MM.1S (cell line): ENCODE results near the gene LMBR1.

Source experiments
- DNase-seq: peaks from one replicate; pipeline ENCODE4 v3.0.0-alpha.2; 2015
- H2AFZ ChIP-seq: fragments of 300-600 bp; sonication (generic); 2 replicates; pipeline ENCODE4 v1.6.0; 2016; ENCODE audit warnings: antibody characterized with exemption, low read length
- H3F3A ChIP-seq: fragments of 300-600 bp; sonication (generic); 2 replicates; pipeline ENCODE4 v1.6.1; 2016; ENCODE audit warnings: mild to moderate bottlenecking, antibody characterized with exemption, low read length, moderate library complexity, mixed read lengths; ENCODE audit not compliant: insufficient read depth
- H3K27ac ChIP-seq: fragments of 300-600 bp; sonication (generic); 2 replicates; pipeline ENCODE4 v1.5.1; 2016; ENCODE audit warnings: mild to moderate bottlenecking, low read length
- H3K27me3 ChIP-seq: fragments of 300-600 bp; sonication (generic); replicated peaks from 2 replicates; pipeline ENCODE4 v1.6.0; 2016; ENCODE audit warnings: low read length; ENCODE audit not compliant: insufficient read depth
- H3K36me3 ChIP-seq: fragments of 300-600 bp; sonication (generic); replicated peaks from 2 replicates; pipeline ENCODE4 v1.6.1; 2016; ENCODE audit warnings: mild to moderate bottlenecking, low read length, mixed read lengths; ENCODE audit not compliant: insufficient read depth
- H3K4me1 ChIP-seq: fragments of 300-600 bp; sonication (generic); 2 replicates; pipeline ENCODE4 v1.6.1; 2016; ENCODE audit warnings: low read length, mixed read lengths
- H3K4me2 ChIP-seq: fragments of 300-600 bp; sonication (generic); 2 replicates; pipeline ENCODE4 v1.6.0; 2016; ENCODE audit warnings: low read depth, low read length
- H3K4me3 ChIP-seq: fragments of 300-600 bp; sonication (generic); 2 replicates; pipeline ENCODE4 v1.5.1; 2016; ENCODE audit warnings: low read length, mixed read lengths
- H3K79me2 ChIP-seq: fragments of 300-600 bp; sonication (generic); 2 replicates; pipeline ENCODE4 v1.6.1; 2016; ENCODE audit warnings: mixed run types, low read length, mixed read lengths
- H3K9ac ChIP-seq: fragments of 300-600 bp; sonication (generic); 2 replicates; pipeline ENCODE4 v1.6.1; 2016; ENCODE audit warnings: low read length, mixed read lengths
- H3K9me2 ChIP-seq: fragments of 300-600 bp; sonication (generic); replicated peaks from 2 replicates; pipeline ENCODE4 v1.6.1; 2016; ENCODE audit warnings: mild to moderate bottlenecking, low read length, mixed read lengths; ENCODE audit not compliant: insufficient read depth
- H3K9me3 ChIP-seq: fragments of 300-600 bp; sonication (generic); replicated peaks from 2 replicates; pipeline ENCODE4 v1.6.1; 2016; ENCODE audit warnings: mild to moderate bottlenecking, low read length, mixed read lengths; ENCODE audit not compliant: insufficient read depth
- H4K20me1 ChIP-seq: fragments of 300-600 bp; sonication (generic); 2 replicates; pipeline ENCODE4 v1.6.1; 2016; ENCODE audit warnings: mild to moderate bottlenecking, low read length, moderate library complexity, mixed read lengths; ENCODE audit not compliant: insufficient read depth
- EZH2 ChIP-seq: fragments of 300-600 bp; sonication (generic); optimal IDR thresholded peaks from 2 replicates; pipeline ENCODE3; 2017; ENCODE audit warnings: low read depth, mild to moderate bottlenecking, antibody characterized with exemption, low read length, mixed read lengths
- EZH2phosphoT487 ChIP-seq: fragments of 300-600 bp; sonication (generic); IDR thresholded peaks from 2 replicates; pipeline ENCODE4 v1.6.1; 2018; ENCODE audit warnings: antibody characterized with exemption, low read length
- TF ChIP-seq, protein P1 (sequence below): fragments of 300-600 bp; sonication (generic); IDR thresholded peaks from 2 replicates; pipeline ENCODE4 v1.5.1; 2016; ENCODE audit warnings: antibody characterized with exemption, low read length, mixed read lengths

The LMBR1 gene

DNA sequence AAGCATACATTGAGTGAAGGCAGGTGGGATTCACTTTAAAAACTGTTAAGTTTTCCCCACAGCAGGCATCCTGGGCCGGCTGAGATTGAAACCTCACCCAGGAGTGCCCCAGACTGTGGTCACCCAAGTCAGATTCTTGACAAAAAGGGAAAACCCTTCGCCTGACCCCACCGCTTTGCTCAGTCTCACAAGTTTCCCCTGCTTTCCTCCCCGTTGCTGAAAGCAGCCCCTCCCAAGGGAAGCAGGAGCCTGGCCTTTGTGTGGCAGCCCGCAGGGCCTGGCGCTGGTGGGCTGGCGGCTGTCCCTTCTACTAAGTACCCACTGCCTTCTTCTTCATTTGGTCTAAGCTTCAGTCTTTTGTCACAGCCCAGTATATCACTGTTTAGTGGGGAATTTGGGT lies 236.4 kb downstream of the LMBR1 start:
- H3K4me1 ChIP-seq = no peaks in the 10 kb centered on the region
- no peaks in the 10 kb centered on the region for H4K20me1 ChIP-seq
- no peaks in the 10 kb centered on the region for H3K27me3 ChIP-seq
- no peaks in the 10 kb centered on the region for H3K9me2 ChIP-seq
- H3K79me2 ChIP-seq = no peaks in the 10 kb centered on the region
- no peak overlapping the region for H3K9ac ChIP-seq
- TF ChIP-seq, protein P1, sequence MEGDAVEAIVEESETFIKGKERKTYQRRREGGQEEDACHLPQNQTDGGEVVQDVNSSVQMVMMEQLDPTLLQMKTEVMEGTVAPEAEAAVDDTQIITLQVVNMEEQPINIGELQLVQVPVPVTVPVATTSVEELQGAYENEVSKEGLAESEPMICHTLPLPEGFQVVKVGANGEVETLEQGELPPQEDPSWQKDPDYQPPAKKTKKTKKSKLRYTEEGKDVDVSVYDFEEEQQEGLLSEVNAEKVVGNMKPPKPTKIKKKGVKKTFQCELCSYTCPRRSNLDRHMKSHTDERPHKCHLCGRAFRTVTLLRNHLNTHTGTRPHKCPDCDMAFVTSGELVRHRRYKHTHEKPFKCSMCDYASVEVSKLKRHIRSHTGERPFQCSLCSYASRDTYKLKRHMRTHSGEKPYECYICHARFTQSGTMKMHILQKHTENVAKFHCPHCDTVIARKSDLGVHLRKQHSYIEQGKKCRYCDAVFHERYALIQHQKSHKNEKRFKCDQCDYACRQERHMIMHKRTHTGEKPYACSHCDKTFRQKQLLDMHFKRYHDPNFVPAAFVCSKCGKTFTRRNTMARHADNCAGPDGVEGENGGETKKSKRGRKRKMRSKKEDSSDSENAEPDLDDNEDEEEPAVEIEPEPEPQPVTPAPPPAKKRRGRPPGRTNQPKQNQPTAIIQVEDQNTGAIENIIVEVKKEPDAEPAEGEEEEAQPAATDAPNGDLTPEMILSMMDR = no peak
- TF ChIP-seq EZH2phosphoT487 = no peak
- TF ChIP-seq EZH2 = no peak
- H3K4me2 ChIP-seq = no peak overlapping the region
- H3K27ac ChIP-seq = no peak overlapping the region
- H3K4me3 ChIP-seq = no peak overlapping the region
- H3K9me3 ChIP-seq = no peaks in the 10 kb centered on the region
- H3K36me3 ChIP-seq = no peaks in the 10 kb centered on the region
- H3F3A ChIP-seq = no peaks in the 10 kb centered on the region
- no peak overlapping the region for H2AFZ ChIP-seq
- DNase-seq = no peak

DNA sequence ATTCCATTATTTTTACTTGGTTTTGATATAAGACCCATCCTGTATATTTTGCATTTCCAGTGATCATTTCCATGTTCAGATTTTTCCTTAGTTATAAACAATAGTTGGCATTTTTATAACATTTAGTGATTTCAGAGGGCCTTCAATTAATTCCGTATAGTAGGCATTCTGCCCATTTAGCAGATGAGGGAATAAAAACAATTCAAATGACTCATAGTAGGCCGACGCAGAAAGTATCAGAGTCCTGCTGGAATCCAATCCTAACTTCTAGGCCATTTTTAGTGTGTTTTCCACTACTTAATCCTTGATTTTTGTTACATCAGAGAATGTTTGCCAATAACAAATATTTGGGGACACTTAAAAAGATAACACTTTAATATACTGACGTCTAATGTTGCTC lies 237.0 kb downstream of the LMBR1 start:
- DNase-seq = no peak
- H2AFZ ChIP-seq = no peak overlapping the region
- H3K9ac ChIP-seq = no peak overlapping the region
- no peaks in the 10 kb centered on the region for H3K9me3 ChIP-seq
- no peaks in the 10 kb centered on the region for H3K27me3 ChIP-seq
- H3K36me3 ChIP-seq = no peaks in the 10 kb centered on the region
- H3K4me1 ChIP-seq = no peaks in the 10 kb centered on the region
- H3K27ac ChIP-seq = no peak overlapping the region
- no peaks in the 10 kb centered on the region for H3K9me2 ChIP-seq
- H3F3A ChIP-seq = no peaks in the 10 kb centered on the region
- H3K79me2 ChIP-seq = no peaks in the 10 kb centered on the region
- no peak overlapping the region for H3K4me2 ChIP-seq
- no peak for TF ChIP-seq EZH2
- no peak overlapping the region for H3K4me3 ChIP-seq
- H4K20me1 ChIP-seq = no peaks in the 10 kb centered on the region

DNA sequence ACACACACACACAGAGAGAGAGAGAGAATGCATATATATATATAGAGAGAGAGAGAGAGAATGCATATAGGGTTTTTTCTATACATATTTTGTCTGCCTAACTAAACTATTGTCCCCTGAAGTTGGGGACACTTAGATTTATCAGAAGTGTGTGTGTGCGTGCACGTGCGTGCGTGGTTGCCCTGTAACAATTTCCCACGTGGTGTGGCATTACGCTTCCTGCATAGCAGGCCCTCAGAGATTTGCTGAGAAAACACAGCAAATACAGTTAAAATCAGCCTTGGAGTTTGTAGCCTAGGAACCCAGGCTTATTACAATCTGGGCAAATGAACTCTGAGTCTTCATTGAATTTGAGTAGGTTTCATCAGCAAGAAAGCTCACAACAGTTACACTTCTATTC lies 237.7 kb downstream of the LMBR1 start:
- no peak overlapping the region for H3K4me3 ChIP-seq
- no peak for DNase-seq
- no peaks in the 10 kb centered on the region for H3K27me3 ChIP-seq
- no peak overlapping the region for H3K4me2 ChIP-seq
- no peaks in the 10 kb centered on the region for H3K4me1 ChIP-seq
- H3K9ac ChIP-seq = no peak overlapping the region
- H3F3A ChIP-seq = no peaks in the 10 kb centered on the region
- TF ChIP-seq EZH2phosphoT487 (no peak), EZH2 (no peak)
- TF ChIP-seq, protein P1 = no peak
- H3K9me2 ChIP-seq = no peaks in the 10 kb centered on the region
- H3K36me3 ChIP-seq = no peaks in the 10 kb centered on the region
- H2AFZ ChIP-seq = no peak overlapping the region
- no peaks in the 10 kb centered on the region for H3K9me3 ChIP-seq
- no peaks in the 10 kb centered on the region for H3K79me2 ChIP-seq
- H3K27ac ChIP-seq = no peak overlapping the region
- H4K20me1 ChIP-seq = no peaks in the 10 kb centered on the region

DNA sequence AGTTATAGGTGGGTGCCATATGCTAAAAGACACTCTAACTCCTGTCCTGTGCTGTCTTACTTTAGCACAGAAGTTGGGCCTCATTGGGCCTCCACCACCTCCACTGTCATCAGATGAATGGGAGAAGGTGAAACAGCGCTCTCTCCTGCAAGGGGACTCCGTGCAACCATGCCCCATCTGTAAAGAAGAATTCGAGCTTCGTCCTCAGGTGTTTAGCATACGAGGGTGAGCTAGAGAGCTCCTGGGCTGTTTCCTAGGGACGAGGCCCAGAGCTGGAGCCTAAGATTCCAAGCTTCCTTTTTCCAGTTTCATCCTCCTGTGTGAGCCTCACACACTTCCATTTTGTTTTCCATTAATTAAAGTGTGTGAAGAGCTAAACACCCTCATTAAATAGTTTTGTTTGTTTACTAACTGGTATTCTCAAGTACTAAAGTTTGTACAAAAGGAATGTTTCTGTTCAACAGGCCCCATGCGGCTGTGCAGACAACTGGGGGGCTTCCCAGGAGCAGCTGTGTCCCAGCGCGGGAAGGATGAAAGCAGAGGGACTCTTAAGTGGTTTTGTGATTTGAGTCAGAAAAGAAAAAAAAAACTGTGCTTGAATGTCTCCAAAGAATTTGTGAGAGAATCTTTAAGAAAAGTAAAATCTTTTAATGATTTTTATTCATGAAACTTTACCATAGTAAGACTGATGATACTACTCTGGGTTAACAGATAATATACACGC lies 238.3 kb downstream of the LMBR1 start:
- Histone ChIP-seq H3K27me3 (no peaks in the 10 kb centered on the region), H3F3A (no peaks in the 10 kb centered on the region), H3K9ac (no peak overlapping the region), H4K20me1 (no peaks in the 10 kb centered on the region), H3K79me2 (no peaks in the 10 kb centered on the region), H2AFZ (no peak overlapping the region), H3K4me2 (no peak overlapping the region), H3K9me3 (no peaks in the 10 kb centered on the region), H3K36me3 (no peaks in the 10 kb centered on the region), H3K4me1 (no peaks in the 10 kb centered on the region), H3K9me2 (no peaks in the 10 kb centered on the region), H3K27ac (no peak overlapping the region), H3K4me3 (no peak overlapping the region)
- DNase-seq = no peak
- no peak for TF ChIP-seq EZH2
- TF ChIP-seq, protein P1 = no peak
